GM06990 (cell line): ENCODE measurements around the gene CYP1A2.

Experiments used
- DNase-seq: peaks from one replicate; pipeline ENCODE4 v3.0.0-alpha.2; 2011; ENCODE audit not compliant: insufficient read length; ENCODE audit errors: extremely low read depth
- H3K27me3 ChIP-seq: replicated peaks from 2 replicates; pipeline ENCODE4 v1.6.0; 2011; ENCODE audit warnings: low read length; ENCODE audit not compliant: control insufficient read depth, insufficient read depth
- H3K36me3 ChIP-seq: 2 replicates; pipeline ENCODE4 v1.5.1; 2011; ENCODE audit warnings: low read length; ENCODE audit not compliant: control insufficient read depth, insufficient read depth
- H3K4me3 ChIP-seq: replicated peaks from 2 replicates; pipeline ENCODE4 v1.5.1; 2011; ENCODE audit warnings: low read depth, mild to moderate bottlenecking, control low read depth, low read length
- CTCF ChIP-seq: IDR thresholded peaks from 2 replicates; pipeline ENCODE4 v1.5.1; 2011; ENCODE audit warnings: low read length, control low read depth, mild to moderate bottlenecking, inconsistent platforms; ENCODE audit not compliant: insufficient read depth, poor library complexity, severe bottlenecking

Gene CYP1A2

DNA sequence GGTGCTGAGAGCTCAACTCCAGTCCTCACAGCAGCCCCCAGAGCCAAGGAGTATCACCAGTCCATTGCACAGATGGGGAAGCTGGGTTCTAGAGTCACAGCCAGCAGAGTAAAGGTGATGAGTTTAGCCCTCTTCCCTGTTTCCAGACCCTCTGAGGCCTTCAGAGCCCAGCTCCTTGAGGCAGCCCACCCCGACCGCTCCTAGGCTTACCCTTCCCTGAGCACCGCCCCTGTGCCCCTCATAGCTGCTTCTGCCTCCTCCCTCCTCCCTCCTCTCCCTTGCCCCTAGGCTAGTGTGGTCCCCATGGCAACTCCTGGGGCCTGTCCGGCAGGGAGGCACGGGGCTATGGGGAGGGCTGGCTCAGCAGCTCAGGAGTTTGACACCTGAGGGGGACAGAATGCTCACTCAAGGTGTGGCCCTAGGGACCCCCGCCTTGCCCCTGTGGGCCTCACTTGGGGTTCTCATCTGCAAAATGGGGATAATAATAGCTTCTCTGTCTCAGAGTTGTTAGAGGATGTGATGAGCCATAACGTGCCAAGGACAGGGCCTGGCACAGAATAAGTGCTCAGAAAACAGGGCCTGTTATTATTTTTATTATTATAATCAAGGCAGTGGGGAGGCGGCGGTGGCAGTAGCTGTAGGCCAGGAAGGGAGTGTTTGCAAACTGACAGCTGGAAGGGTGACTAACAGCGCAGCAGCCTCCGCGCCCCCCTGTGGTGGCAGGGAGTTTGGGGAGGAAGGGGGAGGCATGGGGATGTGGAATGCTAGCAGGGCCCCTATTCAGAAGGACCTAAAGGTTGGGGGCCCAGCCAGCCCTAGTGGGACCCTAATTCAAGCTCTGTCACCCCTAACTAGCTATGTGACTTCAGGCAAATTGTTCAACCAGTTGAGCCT, 44.7 kb downstream of the CYP1A2 start:
- DNase-seq = no peak
- peak; percentile 78 for TF ChIP-seq CTCF
- no peaks in the 10 kb centered on the region for H3K27me3 ChIP-seq
- peaks cover 19% of the 10 kb centered on the region for H3K36me3 ChIP-seq
- H3K4me3 ChIP-seq = no peak overlapping the region

DNA sequence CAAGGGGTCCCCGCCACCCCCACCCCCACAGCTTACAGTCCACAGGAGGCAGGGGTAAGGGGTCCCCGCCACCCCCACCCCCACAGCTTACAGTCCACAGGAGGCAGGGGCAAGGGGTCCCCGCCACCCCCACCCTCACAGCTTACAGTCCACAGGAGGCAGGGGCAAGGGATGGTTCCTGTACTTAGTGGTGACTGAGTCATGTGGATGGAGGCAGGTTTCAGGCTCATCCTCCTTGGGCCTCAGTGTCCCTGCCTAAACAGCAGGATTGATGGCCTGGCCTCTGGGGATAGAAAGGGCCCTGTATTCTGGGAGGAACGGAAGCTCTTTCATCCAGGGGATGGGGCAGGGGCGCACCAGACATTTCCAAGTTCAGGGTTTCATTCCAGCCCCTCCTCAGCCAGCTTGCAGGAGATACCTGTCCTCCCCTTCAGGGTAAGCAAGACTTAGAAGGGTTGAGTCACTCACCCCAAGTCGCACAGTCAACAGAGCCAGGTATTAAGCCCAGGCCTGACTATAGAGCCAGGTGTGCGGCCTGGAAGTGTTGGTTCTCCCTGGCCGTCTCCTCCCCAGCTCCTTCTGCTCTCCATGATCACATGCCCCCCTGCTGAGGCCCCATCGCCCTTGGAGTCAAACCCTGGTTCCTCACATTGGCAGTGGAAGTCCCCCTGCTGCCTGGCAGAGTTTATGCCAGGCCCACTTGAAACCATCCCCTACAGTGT, 45.8 kb downstream of the CYP1A2 start:
- peaks cover 26% of the 10 kb centered on the region for H3K36me3 ChIP-seq
- no peak for TF ChIP-seq CTCF
- H3K4me3 ChIP-seq = no peak overlapping the region
- no peak for DNase-seq
- H3K27me3 ChIP-seq = no peaks in the 10 kb centered on the region

DNA sequence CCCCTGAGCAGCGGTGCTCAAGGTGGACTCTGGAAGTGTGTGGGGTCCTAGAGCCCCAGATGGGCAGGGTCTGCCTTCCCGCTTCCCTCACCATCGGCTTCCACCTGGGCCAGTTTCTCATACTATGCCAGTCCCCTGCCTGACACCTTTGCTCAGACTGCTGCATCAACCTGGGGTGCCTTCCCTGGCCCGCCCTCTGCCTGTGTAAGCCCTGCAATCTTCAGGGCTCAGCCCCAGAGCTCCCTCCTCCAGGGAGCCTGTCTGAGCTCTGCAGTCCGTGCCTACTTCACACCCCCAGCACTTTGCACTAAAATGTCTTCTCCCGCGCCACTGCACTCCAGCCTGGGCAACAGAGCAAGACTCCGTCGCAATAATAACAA, 46.3 kb downstream of the CYP1A2 start:
- no peak for DNase-seq
- Histone ChIP-seq H3K4me3 (no peak overlapping the region), H3K27me3 (no peaks in the 10 kb centered on the region), H3K36me3 (peaks cover 24% of the 10 kb centered on the region)
- no peak for TF ChIP-seq CTCF

- Histone ChIP-seq H3K4me3 (no peak overlapping the region), H3K27me3 (no peaks in the 10 kb centered on the region), H3K36me3 (peaks cover 34% of the 10 kb centered on the region)
- no peak for DNase-seq
- no peak for TF ChIP-seq CTCF
Measured at GRCh38 chr15:74795966-74796625, 47.5 kb downstream of the CYP1A2 start.

DNA sequence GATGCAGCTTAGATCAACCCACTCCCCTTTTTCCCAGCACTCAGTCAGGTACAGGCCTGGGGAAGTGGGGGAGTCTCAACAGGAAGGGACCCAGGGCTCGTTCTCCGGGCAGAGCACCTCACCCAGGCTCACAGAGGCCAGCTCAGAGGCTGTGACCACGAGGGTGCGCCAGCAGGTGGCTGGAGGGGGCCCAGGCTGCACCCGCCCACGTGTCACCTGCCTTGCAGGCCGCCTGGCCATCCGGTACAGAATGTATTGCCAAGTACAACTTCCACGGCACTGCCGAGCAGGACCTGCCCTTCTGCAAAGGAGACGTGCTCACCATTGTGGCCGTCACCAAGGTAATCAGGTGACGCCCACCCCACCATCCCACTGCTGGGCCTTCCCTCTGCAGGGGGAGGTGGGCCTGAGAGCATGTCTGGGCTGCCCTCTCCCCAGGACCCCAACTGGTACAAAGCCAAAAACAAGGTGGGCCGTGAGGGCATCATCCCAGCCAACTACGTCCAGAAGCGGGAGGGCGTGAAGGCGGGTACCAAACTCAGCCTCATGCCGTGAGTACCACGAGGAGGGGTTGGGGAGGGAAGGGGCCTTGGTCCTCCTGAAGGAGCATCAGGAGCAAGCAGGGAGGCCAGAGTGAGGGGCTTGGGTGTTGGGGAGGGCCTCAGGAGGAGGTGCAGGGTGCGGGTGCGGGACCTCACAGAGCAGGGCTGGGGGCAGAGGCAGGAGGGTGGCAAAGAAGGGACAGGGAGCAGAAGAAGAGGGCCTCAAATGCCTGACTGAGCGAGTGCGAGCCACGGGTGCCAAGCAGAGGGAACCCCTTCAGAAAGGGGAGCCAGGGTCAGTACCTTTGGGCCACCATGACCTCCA, 50.0 kb downstream of the CYP1A2 start:
- Histone ChIP-seq H3K4me3 (no peak overlapping the region), H3K36me3 (peaks cover 56% of the 10 kb centered on the region), H3K27me3 (no peaks in the 10 kb centered on the region)
- peak; percentile 69 for DNase-seq
- TF ChIP-seq CTCF = peak; percentile 56
